IMR-90 (cell line): ENCODE data around the gene CHRD. TPM values are rescaled to one million over a fixed set of nuclear protein-coding genes. Genes with fewer than 3 reads are reported as not detected.
A peak's percentile ranks its signal among the peaks of the same experiment; 100 is the strongest.

Experiments
- ATAC-seq: fragments of 200-7000 bp; cut with Tn5 transposase; 2 replicates; pipeline ENCODE4 v1.9.1; 2020; ENCODE audit warnings: low read depth, mild to moderate bottlenecking, moderate library complexity
- BruUV-seq: library from RNA; stranded (reverse); fragments of 400-500 nt; replicated peaks from 2 replicates; lab custom pipeline; 2021; lab: Mats Ljungman, UMichigan
- CTCF ChIA-PET: fragments of 300-600 bp; formaldehyde crosslinking; extraction: SDS; loops from one replicate; lab custom pipeline; 2021; ENCODE audit warnings: antibody characterized with exemption; lab: Yijun Ruan, JAX
- POLR2A ChIA-PET: fragments of 300-600 bp; sonication (Branson Sonifier 250); formaldehyde crosslinking; loops from one replicate; lab custom pipeline; 2022; ENCODE audit warnings: antibody characterized with exemption; ENCODE audit not compliant: unreplicated experiment; lab: Charles Lee
- DNase-seq: peaks from one replicate; pipeline ENCODE4 v3.0.0; 2013
- H2AFZ ChIP-seq: replicated peaks from 2 replicates; pipeline ENCODE3; 2013; ENCODE audit warnings: low read length, mild to moderate bottlenecking; ENCODE audit not compliant: poor library complexity
- H2AK5ac ChIP-seq: 2 replicates; pipeline ENCODE4 v1.6.1; 2013; ENCODE audit warnings: low read depth, low read length, inconsistent platforms
- H2AK9ac ChIP-seq: replicated peaks from 2 replicates; pipeline ENCODE3; 2013; ENCODE audit warnings: mild to moderate bottlenecking, low read depth, low read length, moderate library complexity; ENCODE audit not compliant: poor library complexity
- H2BK120ac ChIP-seq: 2 replicates; pipeline ENCODE4 v1.6.1; 2013; ENCODE audit warnings: low read depth, low read length, inconsistent platforms
- H2BK15ac ChIP-seq: 3 replicates; pipeline ENCODE4 v1.6.1; 2013; ENCODE audit warnings: low read depth, low read length, inconsistent platforms
- H2BK20ac ChIP-seq: 2 replicates; pipeline ENCODE4 v1.6.1; 2013; ENCODE audit warnings: low read depth, mild to moderate bottlenecking, inconsistent platforms, low read length, moderate library complexity
- H2BK5ac ChIP-seq: 2 replicates; pipeline ENCODE4 v1.6.1; 2013; ENCODE audit warnings: mild to moderate bottlenecking, low read depth, low read length, inconsistent platforms; ENCODE audit not compliant: poor library complexity, severe bottlenecking
- H3K14ac ChIP-seq: replicated peaks from 2 replicates; pipeline ENCODE4 v1.6.1; 2013; ENCODE audit warnings: low read depth, low read length, inconsistent platforms
- H3K18ac ChIP-seq: 2 replicates; pipeline ENCODE4 v1.6.1; 2013; ENCODE audit warnings: low read depth, low read length, control low read depth
- H3K23ac ChIP-seq: 2 replicates; pipeline ENCODE4 v1.6.1; 2013; ENCODE audit warnings: low read depth, low read length, inconsistent platforms
- H3K27ac ChIP-seq: 2 replicates; pipeline ENCODE4 v1.5.1; 2013; ENCODE audit warnings: mild to moderate bottlenecking, control low read depth, low read length; ENCODE audit not compliant: insufficient read depth
- H3K27me3 ChIP-seq: 2 replicates; pipeline ENCODE4 v1.6.1; 2013; ENCODE audit warnings: low read length; ENCODE audit not compliant: control insufficient read depth, insufficient read depth
- H3K36me3 ChIP-seq: 2 replicates; pipeline ENCODE4 v1.6.1; 2013; ENCODE audit warnings: low read length, mixed read lengths; ENCODE audit not compliant: control insufficient read depth, insufficient read depth
- H3K4ac ChIP-seq: 2 replicates; pipeline ENCODE4 v1.6.1; 2013; ENCODE audit warnings: low read depth, low read length, inconsistent platforms
- H3K4me1 ChIP-seq: 2 replicates; pipeline ENCODE4 v1.6.1; 2013; ENCODE audit warnings: low read length, mixed read lengths; ENCODE audit not compliant: control insufficient read depth, insufficient read depth
- H3K4me2 ChIP-seq: 2 replicates; pipeline ENCODE4 v1.6.1; 2013; ENCODE audit warnings: low read depth, mild to moderate bottlenecking, control low read depth, low read length, moderate library complexity
- H3K4me3 ChIP-seq: 2 replicates; pipeline ENCODE4 v1.5.1; 2013; ENCODE audit warnings: low read depth, mild to moderate bottlenecking, control low read depth, low read length, moderate library complexity; ENCODE audit not compliant: insufficient read depth
- H3K56ac ChIP-seq: 2 replicates; pipeline ENCODE4 v1.6.1; 2013; ENCODE audit warnings: low read length, inconsistent platforms; ENCODE audit not compliant: insufficient read depth; ENCODE audit errors: extremely low read depth
- H3K79me1 ChIP-seq, 2 experiments: 2 replicates each; pipeline ENCODE4 v1.6.1; 2013; ENCODE audit warnings: low read length in 2 of 2, inconsistent platforms in 1 of 2, low read depth in 1 of 2
- H3K9ac ChIP-seq: 2 replicates; pipeline ENCODE4 v1.6.1; 2013; ENCODE audit warnings: low read depth, low read length, control low read depth
- H3K9me1 ChIP-seq: 2 replicates; pipeline ENCODE4 v1.6.1; 2013; ENCODE audit warnings: low read length, inconsistent platforms; ENCODE audit not compliant: insufficient read depth
- H3K9me3 ChIP-seq: 2 replicates; pipeline ENCODE4 v1.6.1; 2013; ENCODE audit warnings: low read length; ENCODE audit not compliant: control insufficient read depth, insufficient read depth
- H4K20me1 ChIP-seq: 2 replicates; pipeline ENCODE4 v1.6.1; 2013; ENCODE audit warnings: low read length, inconsistent platforms; ENCODE audit not compliant: insufficient read depth
- H4K5ac ChIP-seq: 2 replicates; pipeline ENCODE4 v1.6.1; 2013; ENCODE audit warnings: mild to moderate bottlenecking, low read depth, low read length, control low read depth
- H4K8ac ChIP-seq, 2 experiments: 2 replicates each; pipeline ENCODE4 v1.6.1; 2013; ENCODE audit warnings: low read depth in 2 of 2, low read length in 2 of 2, control low read depth in 1 of 2, inconsistent platforms in 1 of 2
- H4K91ac ChIP-seq: 2 replicates; pipeline ENCODE4 v1.6.1; 2013; ENCODE audit warnings: low read depth, low read length, inconsistent platforms; ENCODE audit not compliant: insufficient read depth
- BHLHE40 ChIP-seq: fragments of 150-350 bp; IDR thresholded peaks from 2 replicates; pipeline ENCODE4 v1.6.1; 2016; ENCODE audit warnings: mild to moderate bottlenecking, low read depth, low read length
- CEBPB ChIP-seq: IDR thresholded peaks from 2 replicates; pipeline ENCODE4 v1.6.1; 2012; ENCODE audit warnings: low read depth, low read length, improper control_type of control experiment
- CHD1 ChIP-seq: IDR thresholded peaks from 2 replicates; pipeline ENCODE4 v1.6.1; 2012; ENCODE audit warnings: low read depth, low read length, improper control_type of control experiment
- ELK1 ChIP-seq: fragments of 150-350 bp; IDR thresholded peaks from 2 replicates; pipeline ENCODE4 v1.6.1; 2016; ENCODE audit warnings: low read depth, mild to moderate bottlenecking, low read length, moderate library complexity, borderline replicate concordance
- FOS ChIP-seq: fragments of 150-350 bp; IDR thresholded peaks from 2 replicates; pipeline ENCODE4 v1.6.1; 2016; ENCODE audit warnings: low read depth, low read length
- MAFK ChIP-seq: IDR thresholded peaks from 2 replicates; pipeline ENCODE4 v1.6.1; 2012; ENCODE audit warnings: low read depth, low read length, improper control_type of control experiment
- MAZ ChIP-seq: IDR thresholded peaks from 2 replicates; pipeline ENCODE4 v1.6.1; 2012; ENCODE audit warnings: low read depth, mild to moderate bottlenecking, low read length, improper control_type of control experiment, moderate library complexity, borderline replicate concordance
- MXI1 ChIP-seq: IDR thresholded peaks from 2 replicates; pipeline ENCODE4 v1.6.1; 2012; ENCODE audit warnings: low read depth, mild to moderate bottlenecking, low read length, moderate library complexity, borderline replicate concordance
- NFE2L2 ChIP-seq: fragments of 150-350 bp; IDR thresholded peaks from 2 replicates; pipeline ENCODE4 v1.6.1; 2016; ENCODE audit warnings: low read depth, mild to moderate bottlenecking, low read length
- POLR2A ChIP-seq: IDR thresholded peaks from 2 replicates; pipeline ENCODE4 v1.6.1; 2012; ENCODE audit warnings: mild to moderate bottlenecking, low read depth, low read length
- RAD21 ChIP-seq: IDR thresholded peaks from 2 replicates; pipeline ENCODE4 v1.6.1; 2012; ENCODE audit warnings: low read length, improper control_type of control experiment
- RCOR1 ChIP-seq: IDR thresholded peaks from 2 replicates; pipeline ENCODE4 v1.6.1; 2012; ENCODE audit warnings: mild to moderate bottlenecking, low read length, improper control_type of control experiment; ENCODE audit not compliant: insufficient replicate concordance
- RFX5 ChIP-seq: IDR thresholded peaks from 2 replicates; pipeline ENCODE4 v1.8.0; 2012; ENCODE audit warnings: low read depth, mild to moderate bottlenecking, low read length, moderate library complexity
- SMC3 ChIP-seq: fragments of 150-350 bp; IDR thresholded peaks from 2 replicates; pipeline ENCODE4 v1.6.1; 2016; ENCODE audit warnings: low read depth, mild to moderate bottlenecking, antibody characterized with exemption, low read length, moderate library complexity
- USF2 ChIP-seq: fragments of 150-350 bp; IDR thresholded peaks from 2 replicates; pipeline ENCODE4 v1.6.1; 2017; ENCODE audit warnings: mild to moderate bottlenecking, antibody characterized with exemption, low read length, low read depth
- WGBS, 2 experiments: methylation state at CpG; one replicate each; pipeline versions ENCODE4 v1.1.5 to v1.1.7; 2013; ENCODE audit warnings: missing lambda C conversion rate in 2 of 2; ENCODE audit not compliant: insufficient read length in 1 of 2; ENCODE audit errors: extremely low coverage in 2 of 2; 5-methylcytosine and 5-hydroxymethylcytosine counted together
- dilution Hi-C: fragments of 300-500 bp; cut with HindIII; formaldehyde crosslinking; loops from one replicate; pipeline ENCODE4 v1.14.3; 2018; ENCODE audit warnings: low sequenced_read_pairs; ENCODE audit not compliant: unreplicated experiment
- in situ Hi-C: fragments of 300-500 bp; cut with MboI; formaldehyde crosslinking; loops from 3 replicates; pipeline ENCODE4 v1.14.3; 2019; ENCODE audit warnings: low sequenced_read_pairs, inconsistent platforms, mixed read lengths
- intact Hi-C: fragments of 100-400 bp; cut with micrococcal nuclease; formaldehyde crosslinking; loops from 2 replicates; pipeline ENCODE4 v1.10.0; 2022
- polyA plus RNA-seq, 3 experiments: library from polyadenylated mRNA; depleted of rRNA; stranded (reverse); fragments of >200 nt; gene quantifications; 2 replicates each; pipeline ENCODE4 v1.2.3, GENCODE V29; 2012; ENCODE audit warnings: low replicate concordance in 1 of 3
- total RNA-seq: library from RNA; depleted of rRNA; stranded (reverse); fragments of >200 nt; gene quantifications from 2 replicates; pipeline ENCODE4 v1.2.3, GENCODE V29; 2012
- TF ChIP-seq, protein P1 (sequence below): conservative IDR thresholded peaks from 2 replicates; pipeline ENCODE4 v1.5.1; 2012; ENCODE audit warnings: mild to moderate bottlenecking, low read depth, low read length, improper control_type of control experiment

CHRD gene
- total and polyA plus RNA-seq, 2 of the 4 experiments (the other 2 are of a cell fraction): under 0.01 to 0.09 TPM

DNA sequence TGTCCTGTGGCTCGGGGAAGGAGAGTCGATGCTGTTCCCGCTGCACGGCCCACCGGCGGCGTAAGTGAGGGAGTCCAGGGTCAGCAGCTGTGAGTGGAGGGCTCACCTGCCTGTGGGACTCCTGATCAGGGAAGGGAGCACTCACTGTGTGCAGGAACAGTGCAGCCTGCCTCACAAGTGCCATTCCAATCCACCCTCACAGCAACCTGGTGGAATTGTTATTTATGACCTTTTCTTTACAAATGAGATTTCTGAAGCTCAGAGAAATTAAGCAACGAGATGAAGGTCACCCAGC lies 9.0 kb downstream of the CHRD start:
- CTCF ChIA-PET: no interaction called here
- no peak overlapping the region for H3K4me3 ChIP-seq
- dilution Hi-C loops: no loop called here

More for the DNA sequence above, 9.0 kb downstream of the CHRD start:
- Histone ChIP-seq H3K9me1 (no peaks in the 10 kb centered on the region), H2BK20ac (no peak overlapping the region), H3K4ac (no peak overlapping the region), H2BK120ac (no peak overlapping the region), H3K27ac (no peak overlapping the region), H4K5ac (no peak overlapping the region), H3K79me1 (no peaks in the 10 kb centered on the region), H3K18ac (no peak overlapping the region), H3K14ac (no peak overlapping the region), H2BK15ac (no peak overlapping the region), H2AK9ac (peak overlapping the region; percentile 24), H3K9ac (no peak overlapping the region), H3K9me3 (no peaks in the 10 kb centered on the region), H4K20me1 (no peaks in the 10 kb centered on the region), H3K23ac (no peak overlapping the region), H2BK5ac (no peak overlapping the region), H3K27me3 (peaks cover 69% of the 10 kb centered on the region), H2AK5ac (no peak overlapping the region), H3K56ac (no peak overlapping the region), H2AFZ (no peak overlapping the region), H3K4me1 (no peaks in the 10 kb centered on the region), H4K91ac (no peak overlapping the region), H3K4me2 (no peak overlapping the region), H4K8ac (no peak overlapping the region), H3K36me3 (no peaks in the 10 kb centered on the region)
- POLR2A ChIA-PET: no interaction called here
- no peak for ATAC-seq
- intact Hi-C loops (no loop called here), in situ Hi-C loops (no loop called here)
- no CpG with 5 or more reads among the region's 8 CpGs for WGBS, 2 experiments
- no peak for DNase-seq
- BruUV-seq: no TSS peak
- TF ChIP-seq ELK1 (no peak), POLR2A (no peak), FOS (no peak), USF2 (no peak), BHLHE40 (no peak), CEBPB (no peak), MAFK (no peak), CHD1 (no peak), RFX5 (no peak), NFE2L2 (no peak), MAZ (no peak), MXI1 (no peak), RAD21 (no peak), SMC3 (no peak), RCOR1 (no peak)
- TF ChIP-seq, protein P1, sequence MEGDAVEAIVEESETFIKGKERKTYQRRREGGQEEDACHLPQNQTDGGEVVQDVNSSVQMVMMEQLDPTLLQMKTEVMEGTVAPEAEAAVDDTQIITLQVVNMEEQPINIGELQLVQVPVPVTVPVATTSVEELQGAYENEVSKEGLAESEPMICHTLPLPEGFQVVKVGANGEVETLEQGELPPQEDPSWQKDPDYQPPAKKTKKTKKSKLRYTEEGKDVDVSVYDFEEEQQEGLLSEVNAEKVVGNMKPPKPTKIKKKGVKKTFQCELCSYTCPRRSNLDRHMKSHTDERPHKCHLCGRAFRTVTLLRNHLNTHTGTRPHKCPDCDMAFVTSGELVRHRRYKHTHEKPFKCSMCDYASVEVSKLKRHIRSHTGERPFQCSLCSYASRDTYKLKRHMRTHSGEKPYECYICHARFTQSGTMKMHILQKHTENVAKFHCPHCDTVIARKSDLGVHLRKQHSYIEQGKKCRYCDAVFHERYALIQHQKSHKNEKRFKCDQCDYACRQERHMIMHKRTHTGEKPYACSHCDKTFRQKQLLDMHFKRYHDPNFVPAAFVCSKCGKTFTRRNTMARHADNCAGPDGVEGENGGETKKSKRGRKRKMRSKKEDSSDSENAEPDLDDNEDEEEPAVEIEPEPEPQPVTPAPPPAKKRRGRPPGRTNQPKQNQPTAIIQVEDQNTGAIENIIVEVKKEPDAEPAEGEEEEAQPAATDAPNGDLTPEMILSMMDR: no peak
